Caco-2 (cell line): Measurements from ENCODE around the gene TRAM2. TPM values are rescaled to one million over a fixed set of nuclear protein-coding genes. Genes with fewer than 3 reads are reported as not detected.

ENCODE experiments used
- BruUV-seq: library from RNA; stranded (reverse); fragments of 400-500 nt; replicated peaks from 2 replicates; lab custom pipeline; 2021; lab: Mats Ljungman, UMichigan
- CTCF ChIA-PET: fragments of 300-600 bp; sonication (Branson Sonifier 250); formaldehyde crosslinking; loops from one replicate; lab custom pipeline; 2022; ENCODE audit warnings: antibody characterized with exemption; lab: Charles Lee
- POLR2A ChIA-PET: fragments of 300-600 bp; sonication (Branson Sonifier 250); formaldehyde crosslinking; loops from one replicate; lab custom pipeline; 2022; ENCODE audit warnings: antibody characterized with exemption; lab: Charles Lee
- DNase-seq, 2 experiments: peaks; one replicate each; pipeline versions ENCODE4 v3.0.0 to v3.0.0-alpha.2; 2020 to 2022
- H3K27me3 ChIP-seq: replicated peaks from 2 replicates; pipeline ENCODE4 v1.6.0; 2011; ENCODE audit warnings: low read length; ENCODE audit not compliant: control insufficient read depth, insufficient read depth
- H3K36me3 ChIP-seq: 2 replicates; pipeline ENCODE4 v1.5.1; 2011; ENCODE audit warnings: low read length; ENCODE audit not compliant: control insufficient read depth, insufficient read depth
- H3K4me1 ChIP-seq: fragments of 250-450 bp; sonication (Bioruptor Pico); 2 replicates; pipeline ENCODE4 v1.5.1; 2020; ENCODE audit warnings: mild to moderate bottlenecking
- H3K4me3 ChIP-seq: 2 replicates; pipeline ENCODE4 v1.5.1; 2011; ENCODE audit warnings: low read depth, mild to moderate bottlenecking, control low read depth, low read length
- H3K9me3 ChIP-seq: fragments of 250-450 bp; sonication (Bioruptor Pico); 2 replicates; pipeline ENCODE4 v1.5.1; 2020; ENCODE audit warnings: mild to moderate bottlenecking, moderate library complexity
- H3K27ac Mint-ChIP-seq: one replicate; pipeline ENCODE4 v1.8.0; 2022; ENCODE audit warnings: mixed read lengths; ENCODE audit not compliant: unreplicated experiment
- H3K27me3 Mint-ChIP-seq: one replicate; pipeline ENCODE4 v1.8.0; 2022; ENCODE audit warnings: mixed read lengths; ENCODE audit not compliant: insufficient read depth, unreplicated experiment
- H3K36me3 Mint-ChIP-seq: one replicate; pipeline ENCODE4 v1.8.0; 2022; ENCODE audit warnings: mild to moderate bottlenecking, mixed read lengths; ENCODE audit not compliant: insufficient read depth, unreplicated experiment
- H3K4me1 Mint-ChIP-seq: one replicate; pipeline ENCODE4 v1.8.0; 2022; ENCODE audit warnings: low read depth, mixed read lengths; ENCODE audit not compliant: unreplicated experiment
- H3K4me3 Mint-ChIP-seq: one replicate; pipeline ENCODE4 v1.8.0; 2022; ENCODE audit warnings: mild to moderate bottlenecking, moderate library complexity, mixed read lengths; ENCODE audit not compliant: unreplicated experiment
- H3K9me3 Mint-ChIP-seq: one replicate; pipeline ENCODE4 v1.8.0; 2022; ENCODE audit warnings: mixed read lengths; ENCODE audit not compliant: unreplicated experiment
- CTCF ChIP-seq, 2 experiments: fragments of 200-600 bp in 1 of 2; IDR thresholded peaks; 1 replicate in 1 of 2; 2 replicates in 1 of 2; pipeline versions ENCODE4 v1.5.1 to v1.8.0; 2011 to 2022; ENCODE audit warnings: antibody characterized with exemption in 1 of 2, control low read depth in 1 of 2, inconsistent platforms in 1 of 2, low read depth in 1 of 2, low read length in 1 of 2, mild to moderate bottlenecking in 1 of 2, moderate library complexity in 1 of 2; ENCODE audit not compliant: insufficient read depth in 1 of 2, severe bottlenecking in 1 of 2, unreplicated experiment in 1 of 2
- intact Hi-C: fragments of 100-400 bp; cut with micrococcal nuclease; formaldehyde crosslinking; loops from one replicate; pipeline ENCODE4 v1.10.0; 2022; ENCODE audit not compliant: unreplicated experiment
- total RNA-seq: library from RNA; stranded (reverse); gene quantifications from 2 replicates; pipeline ENCODE4 v1.2.3, GENCODE V29; 2022

Gene TRAM2
- total RNA-seq, 1 experiment from 2014 or later = 71.6 TPM

GRCh38 chr6:52582446-52582845, 5.6 kb upstream of the TRAM2 start:
- Mint-ChIP-seq H3K4me1 (peaks cover 22% of the 10 kb centered on the region), H3K9me3 (no peaks in the 10 kb centered on the region), H3K27ac (no peak overlapping the region), H3K4me3 (no peak overlapping the region), H3K36me3 (peaks cover 4% of the 10 kb centered on the region), H3K27me3 (no peaks in the 10 kb centered on the region)
- no peak for TF ChIP-seq CTCF (IDR thresholded peaks at IDR 0.05; ENCODE audit: insufficient read depth in 1 of 2, low read depth in 1 of 2, low read length in 1 of 2, severe bottlenecking in 1 of 2, unreplicated experiment in 1 of 2)
- Histone ChIP-seq H3K27me3 (no peaks in the 10 kb centered on the region), H3K4me3 (no peak overlapping the region), H3K4me1 (peaks cover 28% of the 10 kb centered on the region), H3K9me3 (no peaks in the 10 kb centered on the region), H3K36me3 (no peaks in the 10 kb centered on the region)
- CTCF ChIA-PET = no interaction called here
- DNase-seq = no peak
- POLR2A ChIA-PET = no interaction called here
- BruUV-seq = no TSS peak
- intact Hi-C loops = no loop called here

- TF ChIP-seq CTCF (IDR thresholded peaks at IDR 0.05; ENCODE audit: insufficient read depth in 1 of 2, low read depth in 1 of 2, low read length in 1 of 2, severe bottlenecking in 1 of 2, unreplicated experiment in 1 of 2) = no peak
- DNase-seq = no peak
These were observed 4.0 kb upstream of the TRAM2 start for GRCh38 chr6:52580905-52581304.

DNA sequence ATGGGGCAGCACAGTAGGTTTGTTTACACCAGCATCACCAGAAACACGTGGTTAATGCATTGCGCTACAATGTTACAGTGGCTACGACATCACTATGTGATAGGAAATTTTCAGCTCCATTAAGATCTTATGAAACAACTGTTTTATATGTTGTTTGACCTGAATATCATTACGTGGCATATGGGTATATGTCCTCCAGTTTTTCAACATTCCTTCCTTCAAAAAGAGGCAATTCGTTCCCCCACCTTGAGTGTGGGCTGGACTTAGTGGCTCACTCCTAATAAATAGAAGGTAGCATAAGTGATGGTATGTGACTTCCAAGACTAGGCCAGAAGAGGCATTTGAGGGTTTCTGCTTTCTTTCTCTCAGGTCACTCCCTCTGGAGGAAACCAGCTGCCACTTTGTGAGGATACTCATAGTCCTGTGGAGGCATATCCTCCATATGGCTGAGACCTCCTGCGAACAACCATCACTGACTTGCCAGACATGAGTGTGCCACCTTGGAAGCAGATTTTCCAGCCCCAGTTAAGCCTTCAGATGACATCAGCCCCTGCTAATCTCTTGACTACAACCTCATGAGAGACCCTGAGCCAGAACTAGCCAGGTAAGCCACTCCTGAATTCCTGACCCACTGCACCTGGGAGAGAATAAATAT, 2.3 kb upstream of the TRAM2 start:
- BruUV-seq = no TSS peak
- Histone ChIP-seq H3K9me3 (no peaks in the 10 kb centered on the region), H3K4me1 (peaks cover 46% of the 10 kb centered on the region), H3K4me3 (no peak overlapping the region), H3K27me3 (no peaks in the 10 kb centered on the region), H3K36me3 (no peaks in the 10 kb centered on the region)
- Mint-ChIP-seq H3K4me3 (no peak overlapping the region), H3K27me3 (no peaks in the 10 kb centered on the region), H3K9me3 (no peaks in the 10 kb centered on the region), H3K27ac (peak overlapping the region; percentile 61), H3K4me1 (peaks cover 33% of the 10 kb centered on the region), H3K36me3 (peaks cover 4% of the 10 kb centered on the region)
- intact Hi-C loops = loop anchor here (1.0 to 10.0 kb wide), 3 partner anchors 10 to 294 kb away; partner anchors contain the start of gene MCM3
- peak; percentile 33 to 42 for DNase-seq
- TF ChIP-seq CTCF (IDR thresholded peaks at IDR 0.05; ENCODE audit: insufficient read depth in 1 of 2, low read depth in 1 of 2, low read length in 1 of 2, severe bottlenecking in 1 of 2, unreplicated experiment in 1 of 2) = no peak
- ChIA-PET POLR2A (no interaction called here), CTCF (interaction anchor here (1.2 kb wide), 1 partner anchor 11 kb away, joined by 4 read pairs; no protein-coding TSS in a partner anchor)

More at GRCh38 chr6:52580905-52581304, 4.0 kb upstream of the TRAM2 start:
- ChIA-PET CTCF (interaction anchor here (1.1 kb wide), 1 partner anchor 9 kb away, joined by 8 read pairs; no protein-coding TSS in a partner anchor), POLR2A (no interaction called here)
- Mint-ChIP-seq H3K27me3 (no peaks in the 10 kb centered on the region), H3K27ac (peak overlapping the region; percentile 2), H3K4me3 (no peak overlapping the region), H3K9me3 (no peaks in the 10 kb centered on the region), H3K4me1 (peaks cover 18% of the 10 kb centered on the region), H3K36me3 (peaks cover 4% of the 10 kb centered on the region)
- H3K4me1 ChIP-seq = peaks cover 28% of the 10 kb centered on the region
- H3K4me3 ChIP-seq = no peak overlapping the region
- no peaks in the 10 kb centered on the region for H3K9me3 ChIP-seq
- intact Hi-C loops = no loop called here
- no TSS peak for BruUV-seq
- no peaks in the 10 kb centered on the region for H3K36me3 ChIP-seq
- no peaks in the 10 kb centered on the region for H3K27me3 ChIP-seq
